K562 (cell line): Measurements from ENCODE around the gene MAN1A1. TPM values are rescaled to one million over a fixed set of nuclear protein-coding genes. Genes with fewer than 3 reads are reported as not detected.

Experiments
- AFF1 ChIP-seq, 2 experiments: fragments of 450-650 bp; IDR thresholded peaks; 2 replicates each; pipeline ENCODE4 v1.6.1; 2018; ENCODE audit warnings: mild to moderate bottlenecking in 2 of 2, low read depth in 1 of 2; ENCODE audit not compliant: partially characterized antibody in 2 of 2
- BMI1 ChIP-seq: fragments of 150-350 bp; IDR thresholded peaks from 2 replicates; pipeline ENCODE4 v1.6.1; 2014; ENCODE audit warnings: low read length
- CREB1 ChIP-seq, 2 experiments: sonication (generic) in 1 of 2; formaldehyde crosslinking in 1 of 2; IDR thresholded peaks; 2 replicates each; pipeline versions ENCODE4 v1.6.1 to v1.8.0; 2012 to 2022; ENCODE audit warnings: inconsistent platforms in 1 of 2, mild to moderate bottlenecking in 1 of 2, missing genetic modification reagents in 1 of 2, moderate library complexity in 1 of 2
- GATAD2B ChIP-seq: fragments of 450-650 bp; IDR thresholded peaks from 2 replicates; pipeline ENCODE4 v1.6.1; 2017; ENCODE audit warnings: mild to moderate bottlenecking, borderline replicate concordance
- NFATC3 ChIP-seq: fragments of 450-650 bp; IDR thresholded peaks from 2 replicates; pipeline ENCODE4 v1.6.1; 2017; ENCODE audit warnings: mild to moderate bottlenecking
- PYGO2 ChIP-seq: fragments of 450-650 bp; IDR thresholded peaks from 2 replicates; pipeline ENCODE4 v1.6.1; 2016; ENCODE audit warnings: mild to moderate bottlenecking, missing genetic modification characterization, moderate library complexity, missing compliant biosample characterization
- SOX6 ChIP-seq: fragments of 450-650 bp; IDR thresholded peaks from 2 replicates; pipeline ENCODE4 v1.6.1; 2014; ENCODE audit warnings: mild to moderate bottlenecking
- TOE1 ChIP-seq, 2 experiments: fragments of 450-650 bp in 1 of 2; sonication (generic) in 1 of 2; formaldehyde crosslinking in 1 of 2; IDR thresholded peaks; 2 replicates each; pipeline versions ENCODE4 v1.7.1 to v1.8.0; 2016 to 2022; ENCODE audit warnings: borderline replicate concordance in 2 of 2, mild to moderate bottlenecking in 2 of 2, antibody characterized with exemption in 1 of 2, inconsistent platforms in 1 of 2, low read depth in 1 of 2, missing genetic modification reagents in 1 of 2, moderate library complexity in 1 of 2
- WHSC1 ChIP-seq: IDR thresholded peaks from one replicate; pipeline ENCODE4 v1.6.1; 2012; ENCODE audit warnings: low read length, control low read depth, inconsistent platforms
- ZBTB7A ChIP-seq: IDR thresholded peaks from 2 replicates; pipeline ENCODE4 v1.6.1; 2011; ENCODE audit warnings: low read depth, mild to moderate bottlenecking, low read length, moderate library complexity, borderline replicate concordance; ENCODE audit not compliant: control insufficient read depth
- ZNF277 ChIP-seq: fragments of 250-450 bp; sonication (Bioruptor Pico); IDR thresholded peaks from 2 replicates; pipeline ENCODE4 v1.8.0; 2022; ENCODE audit warnings: inconsistent platforms, mild to moderate bottlenecking, moderate library complexity, borderline replicate concordance
- ZNF280B ChIP-seq: fragments of 250-450 bp; sonication (Bioruptor Pico); IDR thresholded peaks from 2 replicates; pipeline ENCODE4 v1.5.1; 2021; ENCODE audit warnings: mild to moderate bottlenecking
- ZNF324 ChIP-seq: fragments of 250-450 bp; sonication (Bioruptor Pico); IDR thresholded peaks from 2 replicates; pipeline ENCODE4 v1.4.0; 2020; ENCODE audit warnings: mild to moderate bottlenecking
- ZNF518B ChIP-seq: fragments of 250-450 bp; sonication (Bioruptor Pico); IDR thresholded peaks from 2 replicates; pipeline ENCODE4 v1.5.0; 2021; ENCODE audit warnings: mild to moderate bottlenecking, moderate library complexity
- ZZZ3 ChIP-seq: fragments of 450-650 bp; IDR thresholded peaks from 2 replicates; pipeline ENCODE4 v1.6.1; 2016; ENCODE audit warnings: antibody characterized with exemption, mild to moderate bottlenecking, moderate library complexity
- polyA plus RNA-seq, 8 experiments: library from polyadenylated mRNA; depleted of rRNA in 4 of 8; stranded (reverse) in 5 of 8; unstranded in 3 of 8; fragments of >200 nt; fragmentation: Nextera tagmentation in 2 of 8; fragmentation: Illumina TruSeq in 1 of 8; extraction: Ambion mirVana in 2 of 8; extraction: Trizol in 1 of 8; gene quantifications; 2 replicates each; pipeline versions ENCODE4 v1.2.1 to v1.2.3, GENCODE V29; 2011 to 2014; ENCODE audit warnings: inconsistent platforms in 1 of 8, missing spikeins in 1 of 8
- total RNA-seq, 7 experiments: library from RNA; depleted of rRNA in 6 of 7; stranded (reverse); fragments of >200 nt in 6 of 7; fragmentation: Illumina TruSeq in 2 of 7; extraction: Trizol in 2 of 7; gene quantifications; 2 replicates each; pipeline versions ENCODE4 v1.2.1 to v1.2.3, GENCODE V29; 2011 to 2021; ENCODE audit warnings: low replicate concordance in 1 of 7

MAN1A1 gene
- total and polyA plus RNA-seq, 9 of the 15 experiments (the other 6 are each of a cell fraction or from before 2014, with no cell fraction given) = 24.5 to 78.4 (median 59.7) TPM

- TF ChIP-seq ZNF280B (CRISPR knock-in tag) (no peak), NFATC3 (no peak), ZNF518B (no peak), PYGO2 (tag) (no peak), GATAD2B (no peak; the same call in 1 of the 2 replicates), BMI1 (no peak), ZZZ3 (no peak), ZNF277 (CRISPR knock-in tag) (no peak), WHSC1 (no peak), ZBTB7A (no peak), CREB1 (IDR thresholded peaks at IDR 0.05) (peak; percentile 52; the same call in 1 of the 2 replicates), CREB1 (CRISPR knock-in tag; IDR thresholded peaks at IDR 0.05) (no peak; the same call in 1 of the 2 replicates), AFF1 (IDR thresholded peaks at IDR 0.05; ENCODE audit: low read depth in 1 of 2, partially characterized antibody in 2 of 2) (peak in 1 of 2 experiments; percentile 25), TOE1 (IDR thresholded peaks at IDR 0.05; ENCODE audit: borderline replicate concordance) (no peak), TOE1 (CRISPR knock-in tag; IDR thresholded peaks at IDR 0.05; ENCODE audit: borderline replicate concordance, low read depth) (no peak), SOX6 (peak; percentile 65), ZNF324 (CRISPR knock-in tag) (no peak)
Observed at GRCh38 chr6:119147101-119148053, 202.2 kb downstream of the MAN1A1 start (continued).
